Measurements from ENCODE around the gene SPATS2L.

DNA sequence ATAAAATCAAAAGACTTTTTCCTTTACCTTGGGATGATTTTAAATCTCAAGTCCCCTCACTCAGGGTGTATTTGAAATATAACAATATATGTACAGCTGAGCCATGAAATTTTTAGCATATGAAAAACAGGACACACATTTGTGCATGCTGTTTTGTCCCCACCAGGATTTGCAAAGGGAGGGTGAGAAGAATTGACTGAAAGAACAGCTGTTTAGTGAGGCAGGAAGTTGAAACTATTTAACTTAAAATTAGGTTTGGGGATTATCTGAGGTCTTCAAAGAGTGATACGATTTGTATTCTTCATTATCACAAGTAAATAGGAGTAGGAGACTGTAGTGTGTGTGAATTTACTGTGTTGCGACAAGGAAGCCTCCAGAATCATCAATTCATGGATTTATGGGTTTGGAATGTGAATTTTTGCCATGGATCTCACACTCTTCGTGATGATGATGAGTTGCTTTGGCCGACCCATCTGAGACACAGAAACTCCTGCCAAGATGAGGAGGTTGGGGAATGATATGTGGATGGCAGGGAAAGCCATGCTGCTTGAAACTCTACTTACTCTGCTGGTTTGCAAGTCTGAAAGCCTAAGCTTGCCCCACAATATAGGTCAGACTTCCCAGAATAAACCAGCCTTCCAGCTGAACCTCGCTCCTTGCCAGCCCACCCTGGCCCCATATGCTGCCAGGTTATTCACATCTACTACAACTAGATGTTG is 31.0 kb upstream of the SPATS2L start:
- TF ChIP-seq, protein P1, sequence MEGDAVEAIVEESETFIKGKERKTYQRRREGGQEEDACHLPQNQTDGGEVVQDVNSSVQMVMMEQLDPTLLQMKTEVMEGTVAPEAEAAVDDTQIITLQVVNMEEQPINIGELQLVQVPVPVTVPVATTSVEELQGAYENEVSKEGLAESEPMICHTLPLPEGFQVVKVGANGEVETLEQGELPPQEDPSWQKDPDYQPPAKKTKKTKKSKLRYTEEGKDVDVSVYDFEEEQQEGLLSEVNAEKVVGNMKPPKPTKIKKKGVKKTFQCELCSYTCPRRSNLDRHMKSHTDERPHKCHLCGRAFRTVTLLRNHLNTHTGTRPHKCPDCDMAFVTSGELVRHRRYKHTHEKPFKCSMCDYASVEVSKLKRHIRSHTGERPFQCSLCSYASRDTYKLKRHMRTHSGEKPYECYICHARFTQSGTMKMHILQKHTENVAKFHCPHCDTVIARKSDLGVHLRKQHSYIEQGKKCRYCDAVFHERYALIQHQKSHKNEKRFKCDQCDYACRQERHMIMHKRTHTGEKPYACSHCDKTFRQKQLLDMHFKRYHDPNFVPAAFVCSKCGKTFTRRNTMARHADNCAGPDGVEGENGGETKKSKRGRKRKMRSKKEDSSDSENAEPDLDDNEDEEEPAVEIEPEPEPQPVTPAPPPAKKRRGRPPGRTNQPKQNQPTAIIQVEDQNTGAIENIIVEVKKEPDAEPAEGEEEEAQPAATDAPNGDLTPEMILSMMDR (IDR thresholded peaks at IDR 0.05; ENCODE audit: insufficient read depth, low read length, poor library complexity, severe bottlenecking): no peak
- TF ChIP-seq EZH2phosphoT487 (conservative IDR thresholded peaks at IDR 0.05; ENCODE audit: low read length): no peak
